Lower leg skin (tissue), 4 donors: Measurements from ENCODE around the gene ZNF547. TPM values are rescaled to one million over a fixed set of nuclear protein-coding genes. Genes with fewer than 3 reads are reported as not detected.

ENCODE experiments used
- DNase-seq, 2 donors: peaks; one replicate each; pipeline ENCODE4 v3.0.0-alpha.2; 2019; ENCODE audit warnings: low spot score in 2 of 2
- H3K4me3 ChIP-seq: fragments of 200-600 bp; sonication (generic); 2 replicates; pipeline ENCODE4 v1.5.1; 2017; ENCODE audit warnings: mild to moderate bottlenecking, low read depth; ENCODE audit not compliant: poor library complexity, severe bottlenecking
- POLR2A ChIP-seq, 2 donors: fragments of 450-650 bp; IDR thresholded peaks; one replicate each; pipeline ENCODE4 v1.6.1; 2016 to 2017; ENCODE audit warnings: antibody characterized with exemption in 2 of 2, mild to moderate bottlenecking in 1 of 2, moderate library complexity in 1 of 2
- WGBS, 2 donors: methylation state at CpG; one replicate each; pipeline ENCODE4 v1.1.5; 2018; 5-methylcytosine and 5-hydroxymethylcytosine counted together
- intact Hi-C: fragments of 100-400 bp; cut with DNase I; formaldehyde crosslinking; loops from one replicate; pipeline ENCODE4 v1.15.0; 2023; ENCODE audit warnings: low total_unique reads
- total RNA-seq, 4 donors: library from RNA; depleted of rRNA; stranded (reverse); fragments of >200 nt; gene quantifications; one replicate each; pipeline ENCODE4 v1.1.0, GENCODE V29; 2016
- TF ChIP-seq, protein P1 (sequence below), 3 donors: fragments of 450-650 bp; IDR thresholded peaks; one replicate each; pipeline ENCODE4 v1.5.1; 2016; ENCODE audit warnings: antibody characterized with exemption in 3 of 3, mild to moderate bottlenecking in 3 of 3, moderate library complexity in 2 of 3

The ZNF547 gene
- total RNA-seq, 4 donors from 2014 or later = 0.42 to 2.4 (median 1.4) TPM

DNA sequence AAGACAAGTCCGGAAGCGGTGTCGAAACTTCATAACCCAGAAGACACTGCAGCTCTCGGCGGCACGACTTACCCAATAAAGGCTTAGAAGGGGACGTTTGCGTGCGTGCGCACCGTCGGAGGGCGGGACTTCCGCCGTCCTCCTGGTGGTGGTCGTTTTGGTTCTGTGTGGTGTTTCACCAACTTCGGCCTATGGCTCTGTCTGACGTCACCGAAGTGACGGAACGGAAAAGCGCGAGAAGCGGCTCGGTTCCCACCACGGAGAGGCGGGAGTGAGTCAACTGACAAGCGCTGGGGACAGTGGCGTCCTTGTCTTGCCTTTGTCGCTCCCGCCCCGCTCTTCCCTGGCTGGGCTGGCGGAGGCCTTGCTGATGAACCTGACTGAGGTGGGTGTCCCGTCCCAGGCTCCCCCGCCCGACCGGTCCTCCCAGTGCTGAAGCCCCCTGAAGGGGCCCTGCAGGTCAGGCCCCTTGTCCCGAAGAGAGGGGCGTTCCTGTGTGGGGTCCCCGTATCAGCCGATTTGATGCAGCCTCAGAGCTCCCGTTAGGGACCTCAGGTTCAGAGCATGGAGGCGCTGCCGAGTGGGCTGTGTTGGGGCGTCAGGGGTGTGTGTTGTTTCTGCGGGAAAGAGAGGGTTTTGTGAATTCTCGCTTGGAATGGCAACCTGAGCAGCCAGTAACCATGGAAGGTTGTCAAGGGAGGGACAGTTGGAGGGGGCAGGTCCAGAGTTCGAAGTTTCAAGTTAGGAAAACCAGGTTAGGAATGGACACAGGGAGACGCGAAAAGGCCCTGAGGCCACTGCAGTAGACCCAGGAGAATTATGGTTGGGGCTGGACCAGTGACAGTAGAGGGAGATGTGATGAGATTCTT, 26.6 kb downstream of the ZNF547 start, which contains the start of gene ZNF548:
ZNF548 (plus strand) TSS at position 125 of the 869 bp plus-strand sequence; CDS start at position 371, 246 bp downstream.
- WGBS, 2 donors = 0 to 1% methylated on average over 42 to 49 of the region's 50 CpGs
- DNase-seq = peak; percentile 97 to 99
- intact Hi-C loops = no loop called here
- H3K4me3 ChIP-seq = peak within 1 kb of the TSS; percentile 85
- no peak for TF ChIP-seq POLR2A (IDR thresholded peaks at IDR 0.05)
- TF ChIP-seq, protein P1, sequence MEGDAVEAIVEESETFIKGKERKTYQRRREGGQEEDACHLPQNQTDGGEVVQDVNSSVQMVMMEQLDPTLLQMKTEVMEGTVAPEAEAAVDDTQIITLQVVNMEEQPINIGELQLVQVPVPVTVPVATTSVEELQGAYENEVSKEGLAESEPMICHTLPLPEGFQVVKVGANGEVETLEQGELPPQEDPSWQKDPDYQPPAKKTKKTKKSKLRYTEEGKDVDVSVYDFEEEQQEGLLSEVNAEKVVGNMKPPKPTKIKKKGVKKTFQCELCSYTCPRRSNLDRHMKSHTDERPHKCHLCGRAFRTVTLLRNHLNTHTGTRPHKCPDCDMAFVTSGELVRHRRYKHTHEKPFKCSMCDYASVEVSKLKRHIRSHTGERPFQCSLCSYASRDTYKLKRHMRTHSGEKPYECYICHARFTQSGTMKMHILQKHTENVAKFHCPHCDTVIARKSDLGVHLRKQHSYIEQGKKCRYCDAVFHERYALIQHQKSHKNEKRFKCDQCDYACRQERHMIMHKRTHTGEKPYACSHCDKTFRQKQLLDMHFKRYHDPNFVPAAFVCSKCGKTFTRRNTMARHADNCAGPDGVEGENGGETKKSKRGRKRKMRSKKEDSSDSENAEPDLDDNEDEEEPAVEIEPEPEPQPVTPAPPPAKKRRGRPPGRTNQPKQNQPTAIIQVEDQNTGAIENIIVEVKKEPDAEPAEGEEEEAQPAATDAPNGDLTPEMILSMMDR (IDR thresholded peaks at IDR 0.05) = no peak

DNA sequence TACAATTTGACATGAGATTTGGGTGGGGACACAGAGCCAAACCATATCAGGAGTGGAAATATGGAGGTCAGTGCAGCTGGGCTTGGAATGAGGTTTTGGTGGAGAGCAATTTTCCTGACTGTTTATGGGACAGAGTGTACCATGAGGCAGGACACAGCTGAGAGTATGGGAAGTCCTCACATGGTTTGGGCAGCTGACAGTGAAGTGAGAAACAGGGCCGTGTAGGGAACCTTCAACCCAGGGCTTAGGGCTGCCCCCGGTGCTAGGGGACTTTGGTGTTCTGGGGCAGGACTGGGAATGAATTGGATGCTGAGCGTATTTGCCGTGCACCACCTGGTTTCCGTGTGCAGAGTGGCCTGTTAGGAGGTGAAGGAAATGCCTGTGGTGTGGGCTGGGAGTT, 32.4 kb downstream of the ZNF547 start:
- TF ChIP-seq, protein P1 (IDR thresholded peaks at IDR 0.05) = no peak
- TF ChIP-seq POLR2A (IDR thresholded peaks at IDR 0.05) = no peak
- intact Hi-C loops = no loop called here
- 84 to 87% methylated on average over 5 of the region's 5 CpGs for WGBS, 2 donors
- no peak overlapping the region for H3K4me3 ChIP-seq
- no peak for DNase-seq

DNA sequence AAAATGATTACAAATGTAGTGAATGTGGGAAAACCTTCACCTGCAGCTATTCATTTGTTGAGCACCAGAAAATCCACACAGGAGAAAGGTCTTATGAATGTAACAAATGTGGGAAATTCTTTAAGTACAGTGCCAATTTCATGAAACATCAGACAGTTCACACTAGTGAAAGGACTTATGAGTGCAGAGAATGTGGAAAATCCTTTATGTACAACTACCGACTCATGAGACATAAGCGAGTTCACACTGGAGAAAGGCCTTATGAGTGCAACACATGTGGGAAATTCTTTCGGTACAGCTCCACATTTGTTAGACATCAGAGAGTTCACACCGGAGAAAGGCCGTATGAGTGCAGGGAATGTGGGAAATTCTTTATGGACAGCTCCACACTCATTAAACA, 35.5 kb downstream of the ZNF547 start:
- 96% methylated on average over 5 of the region's 5 CpGs for WGBS, 2 donors
- no peak for DNase-seq
- no peak overlapping the region for H3K4me3 ChIP-seq
- intact Hi-C loops = no loop called here
- TF ChIP-seq POLR2A (IDR thresholded peaks at IDR 0.05) = no peak
- TF ChIP-seq, protein P1 (IDR thresholded peaks at IDR 0.05) = no peak

DNA sequence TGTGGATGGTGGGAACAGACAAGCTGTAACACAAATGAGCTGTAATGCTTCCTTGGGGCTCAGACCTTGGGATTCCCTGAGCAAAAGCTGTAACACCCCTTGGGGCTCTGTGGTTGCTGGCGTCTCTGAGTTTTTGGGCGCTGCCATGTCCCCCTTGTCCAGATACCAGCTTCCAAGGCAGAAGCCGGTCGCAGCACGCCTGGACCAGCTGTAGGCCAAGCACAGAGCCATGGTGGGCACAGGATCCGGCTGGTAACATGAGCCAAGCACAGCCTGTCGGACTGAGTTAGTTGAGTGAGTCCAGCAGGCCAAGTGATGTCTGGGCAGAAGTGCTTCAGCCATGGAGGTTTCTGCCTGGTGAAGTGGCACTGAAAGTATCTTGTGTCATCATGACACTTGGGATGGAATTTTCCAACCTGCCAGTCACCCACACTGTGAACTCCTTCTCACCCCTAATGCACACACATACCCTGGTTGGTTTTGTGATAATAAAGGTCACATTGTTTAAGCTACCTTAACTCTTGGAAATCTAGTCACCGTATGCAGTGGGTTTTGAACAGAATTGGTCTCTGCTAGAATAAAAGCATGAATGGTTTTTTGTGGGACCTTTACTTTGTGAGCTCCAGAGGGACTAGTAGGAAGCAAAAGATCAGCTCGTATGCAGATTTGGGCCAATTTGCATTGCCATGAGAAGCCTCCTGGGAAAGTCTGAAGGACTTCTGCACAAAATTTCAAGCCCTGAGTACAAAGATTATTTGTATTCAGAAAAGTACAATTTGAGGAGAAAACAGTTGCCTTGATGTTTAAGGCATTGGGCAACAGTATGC, 40.6 kb downstream of the ZNF547 start:
- no peak overlapping the region for H3K4me3 ChIP-seq
- 94 to 95% methylated on average over 9 of the region's 9 CpGs for WGBS, 2 donors
- TF ChIP-seq POLR2A (IDR thresholded peaks at IDR 0.05) = no peak
- TF ChIP-seq, protein P1 (IDR thresholded peaks at IDR 0.05) = no peak
- no peak for DNase-seq
- intact Hi-C loops = loop anchor here (10.0 kb wide), 1 partner anchor 751 kb away; the partner anchor contains the start of gene ZNF329

DNA sequence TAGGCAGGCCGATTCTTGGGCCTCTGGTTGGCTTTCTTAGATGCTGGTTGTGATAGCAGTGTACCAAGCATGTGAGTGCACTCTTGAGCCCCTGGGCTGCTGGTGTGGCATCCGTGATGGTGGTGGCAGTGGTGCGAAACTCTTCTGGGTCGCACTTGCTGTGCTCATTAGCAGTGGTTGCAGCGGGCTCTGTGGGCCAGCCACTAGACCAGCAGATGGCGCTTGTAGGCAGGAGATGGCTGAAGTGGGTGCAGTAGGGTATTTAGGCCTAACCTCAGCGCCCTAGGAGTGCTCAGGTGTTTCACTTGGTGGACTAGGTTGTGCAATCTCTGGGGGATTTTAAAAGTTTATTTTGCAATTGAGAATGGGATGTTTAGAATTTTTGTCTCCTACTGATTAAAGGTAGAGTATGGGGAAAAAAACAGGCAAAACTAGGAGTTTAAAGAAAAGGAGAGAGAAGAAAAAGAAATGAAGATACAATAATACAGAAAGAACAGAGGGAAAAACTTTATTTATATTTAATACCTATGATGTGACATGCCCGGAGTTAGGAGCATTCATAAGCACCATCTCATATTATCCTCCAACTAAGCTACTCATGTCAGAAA, 43.3 kb downstream of the ZNF547 start:
- DNase-seq = peak in 1 of 2 donors; percentile 29
- intact Hi-C loops = loop anchor here (10.0 kb wide), 1 partner anchor 748 kb away; the partner anchor contains the start of gene ZNF329
- 11 to 12% methylated on average over 4 to 7 of the region's 8 CpGs for WGBS, 2 donors
- no peak overlapping the region for H3K4me3 ChIP-seq
- no peak for TF ChIP-seq POLR2A (IDR thresholded peaks at IDR 0.05)
- TF ChIP-seq, protein P1 (IDR thresholded peaks at IDR 0.05) = no peak
